GM10847 (cell line): ENCODE results near the gene ZNF341.

Experiments used
- POLR2A ChIP-seq: IDR thresholded peaks from 2 replicates; pipeline ENCODE4 v1.6.1; 2011; ENCODE audit not compliant: insufficient read length; ENCODE audit errors: extremely low read depth

ZNF341 gene

DNA sequence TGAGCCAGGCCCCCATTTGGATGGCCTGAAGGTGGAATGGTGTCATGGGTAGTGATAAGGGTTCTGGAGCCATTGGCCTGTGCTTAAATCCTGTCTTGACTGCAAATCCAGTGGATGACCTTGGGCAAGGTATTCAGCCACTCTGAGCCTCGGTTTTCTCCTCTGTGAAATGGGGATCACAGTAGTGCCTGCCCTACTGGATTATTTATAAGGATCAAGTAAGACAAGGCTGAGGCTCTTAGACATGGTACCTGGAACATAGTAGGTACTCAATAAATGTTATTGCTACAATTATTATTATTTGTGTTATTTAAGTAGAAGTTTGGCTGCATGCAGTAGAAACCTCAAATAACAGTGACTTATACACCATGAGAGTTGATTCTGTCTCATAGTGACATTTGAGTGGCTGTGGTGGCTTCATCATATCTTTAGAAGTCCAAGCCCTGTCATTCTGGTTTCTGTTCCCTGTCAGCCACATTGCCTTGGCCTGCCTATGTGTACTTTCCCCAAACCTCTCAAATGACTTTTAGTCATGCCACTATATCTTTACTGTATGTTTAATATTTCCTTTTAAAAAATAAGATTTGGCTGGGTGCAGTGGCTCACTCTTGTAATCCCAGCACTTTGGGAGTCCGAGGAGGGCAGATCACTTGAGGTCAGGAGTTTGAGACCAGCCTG lies 41.8 kb downstream of the ZNF341 start:
- no peak for TF ChIP-seq POLR2A

DNA sequence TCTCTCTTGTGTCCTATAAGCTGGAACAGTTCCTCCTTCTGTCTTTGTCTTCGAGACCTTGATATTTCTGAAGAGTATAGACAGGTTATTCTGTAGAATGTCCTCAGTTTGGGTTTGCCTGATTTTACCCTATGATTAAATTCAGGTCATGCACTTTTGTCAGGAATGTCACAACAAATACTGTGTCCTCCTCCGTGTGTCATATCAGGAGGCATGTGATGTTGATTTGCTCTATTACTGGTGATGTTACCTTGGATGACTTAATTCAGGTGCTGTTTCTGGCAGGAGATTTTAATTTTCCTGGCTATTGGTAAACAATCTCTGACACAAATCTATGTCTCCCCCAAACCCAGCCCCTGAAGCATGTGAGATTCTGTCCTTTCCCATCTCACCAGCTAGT lies 46.0 kb downstream of the ZNF341 start:
- no peak for TF ChIP-seq POLR2A

DNA sequence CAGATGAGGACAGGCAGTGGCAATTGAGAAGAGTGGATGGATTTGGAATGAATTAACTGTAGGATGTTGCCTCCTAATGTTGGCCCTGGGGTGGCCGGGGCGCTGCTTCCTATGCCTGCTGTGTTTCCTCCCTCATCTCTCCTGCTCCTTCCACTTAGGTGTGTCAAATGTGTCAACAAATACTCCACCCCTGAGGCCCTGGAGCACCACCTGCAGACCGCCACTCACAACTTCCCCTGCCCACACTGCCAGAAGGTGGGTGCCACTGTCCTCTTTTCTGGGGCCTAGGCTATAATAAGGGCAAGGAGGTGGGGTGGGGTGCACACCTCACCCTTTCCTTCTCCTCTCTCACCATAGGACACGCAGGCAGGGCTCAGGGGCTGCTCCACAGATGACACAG lies 49.3 kb downstream of the ZNF341 start:
- no peak for TF ChIP-seq POLR2A

DNA sequence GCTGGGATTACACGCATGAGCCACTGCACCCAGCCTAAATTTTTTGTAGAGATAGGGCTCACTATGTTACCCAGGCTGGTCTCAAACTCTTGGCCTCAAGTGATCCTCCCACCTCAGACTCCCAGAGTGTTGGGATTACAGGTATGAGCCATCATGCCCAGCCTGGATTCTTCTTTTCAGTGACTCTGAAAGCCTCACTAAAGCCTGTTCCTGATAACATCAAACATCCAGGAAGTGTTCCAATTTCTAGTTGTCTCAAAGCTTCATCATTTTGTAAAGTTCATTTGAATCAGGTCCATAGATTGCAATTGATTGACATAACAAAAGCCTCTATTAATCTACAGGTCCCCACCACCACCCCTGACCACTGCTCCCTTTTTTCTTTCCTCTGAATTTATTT lies 50.1 kb downstream of the ZNF341 start:
- no peak for TF ChIP-seq POLR2A

DNA sequence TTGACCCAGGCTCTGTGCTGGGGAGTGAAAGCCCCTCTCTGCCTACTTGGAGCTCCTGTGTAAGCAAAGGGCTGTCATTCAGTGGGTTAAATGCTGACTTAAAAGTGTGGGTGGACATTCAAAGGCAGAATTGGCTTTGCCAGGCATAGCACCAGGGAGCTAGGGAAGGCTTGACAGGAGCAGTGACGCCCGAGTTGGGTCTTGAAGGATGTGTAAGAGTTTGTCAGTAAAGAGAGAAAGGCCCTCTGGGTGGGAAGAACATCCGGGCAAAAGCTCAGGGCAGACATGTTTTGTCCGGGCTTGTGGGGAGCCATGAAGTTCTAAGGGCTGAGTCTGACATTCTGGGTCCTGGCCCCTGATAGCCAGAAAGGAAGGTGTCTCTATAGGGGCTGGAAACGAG lies 51.5 kb downstream of the ZNF341 start:
- TF ChIP-seq POLR2A = no peak

GRCh38 chr20:33783818-33784217 lies 52.0 kb downstream of the ZNF341 start:
- TF ChIP-seq POLR2A = no peak

DNA sequence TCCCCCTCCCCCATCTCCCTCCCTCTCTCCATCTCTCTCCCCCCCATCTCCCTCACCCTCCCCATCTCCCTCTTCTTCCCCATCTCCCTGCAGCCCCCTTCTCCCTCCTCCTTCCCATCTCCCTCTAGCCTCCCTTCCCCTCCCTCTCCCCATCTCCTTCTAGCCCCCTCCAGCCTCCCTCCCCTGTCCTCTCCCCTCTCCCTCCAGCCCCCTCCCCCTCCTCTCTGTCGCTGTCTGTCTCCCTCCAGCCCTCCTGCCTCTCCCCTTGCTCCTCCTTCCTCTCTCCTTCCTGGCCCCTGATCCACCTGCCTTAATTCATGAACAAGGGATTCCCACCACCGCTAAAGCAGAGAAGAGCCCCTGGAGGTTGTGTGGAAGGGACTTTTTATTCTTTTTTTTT lies 52.4 kb downstream of the ZNF341 start:
- TF ChIP-seq POLR2A = no peak

- TF ChIP-seq POLR2A = no peak
Observed at GRCh38 chr20:33785503-33785902, 53.7 kb downstream of the ZNF341 start.

DNA sequence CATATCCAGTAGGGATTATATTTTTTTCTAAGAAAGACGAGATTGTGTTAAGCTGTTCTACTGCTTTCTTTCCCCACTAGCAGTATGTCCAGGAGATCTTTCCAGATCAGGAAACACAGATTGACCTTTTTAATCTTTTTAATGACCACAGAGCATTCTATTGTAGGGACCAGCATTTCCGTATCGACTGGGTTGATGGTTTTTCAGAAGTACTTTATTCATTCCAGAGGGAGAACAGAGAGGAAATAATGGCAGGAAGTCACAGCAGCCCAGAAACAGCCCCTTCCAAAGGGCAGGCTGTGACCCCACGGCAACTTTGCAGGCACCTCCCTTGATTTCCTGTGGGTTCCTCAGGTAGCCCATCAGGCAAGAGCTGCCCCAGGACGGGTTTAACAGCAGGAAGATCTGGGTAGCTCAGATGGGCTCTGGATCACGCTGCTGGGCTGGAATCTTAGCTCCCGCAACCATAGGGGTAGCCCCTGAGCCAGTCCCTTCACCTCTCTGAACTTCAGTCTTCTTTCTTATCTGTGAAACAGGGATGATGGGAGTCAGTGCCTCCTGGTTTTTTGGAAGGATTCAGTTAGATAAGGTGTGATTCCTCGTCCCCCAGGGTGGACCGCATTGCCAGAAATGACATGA lies 55.6 kb downstream of the ZNF341 start:
- TF ChIP-seq POLR2A = no peak

DNA sequence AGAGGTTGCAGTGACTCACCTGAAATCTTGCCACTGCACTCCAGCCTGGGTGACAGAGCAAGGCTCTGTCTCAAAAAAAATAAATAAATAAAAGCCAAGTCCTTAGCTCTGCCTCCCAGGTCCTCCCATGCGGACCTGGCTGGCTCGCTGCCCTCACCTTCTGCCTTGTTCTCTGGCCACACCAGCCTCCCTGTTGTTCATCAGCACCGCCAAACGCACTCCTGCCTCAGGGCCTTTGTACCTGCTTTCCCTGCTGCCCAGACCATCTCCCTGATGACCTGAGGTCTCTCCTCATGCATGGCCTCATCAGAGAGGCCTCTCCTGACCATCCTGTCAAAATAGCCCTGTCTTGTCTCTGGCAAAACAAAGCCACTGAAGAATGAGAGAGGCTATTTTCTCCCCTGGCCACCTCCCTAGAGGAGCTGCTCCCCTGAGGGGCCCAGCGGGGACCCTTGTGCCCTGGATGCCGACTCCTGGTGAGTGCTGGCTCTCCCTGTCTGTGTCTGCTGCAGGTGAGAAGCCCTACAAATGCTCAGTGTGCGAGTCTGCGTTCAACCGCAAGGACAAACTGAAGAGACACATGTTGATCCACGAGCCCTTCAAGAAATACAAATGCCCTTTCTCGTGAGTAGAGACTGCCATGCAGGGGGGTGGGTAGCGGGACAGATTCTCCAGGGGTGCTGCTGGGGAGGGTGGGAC lies 56.7 kb downstream of the ZNF341 start:
- TF ChIP-seq POLR2A = no peak

DNA sequence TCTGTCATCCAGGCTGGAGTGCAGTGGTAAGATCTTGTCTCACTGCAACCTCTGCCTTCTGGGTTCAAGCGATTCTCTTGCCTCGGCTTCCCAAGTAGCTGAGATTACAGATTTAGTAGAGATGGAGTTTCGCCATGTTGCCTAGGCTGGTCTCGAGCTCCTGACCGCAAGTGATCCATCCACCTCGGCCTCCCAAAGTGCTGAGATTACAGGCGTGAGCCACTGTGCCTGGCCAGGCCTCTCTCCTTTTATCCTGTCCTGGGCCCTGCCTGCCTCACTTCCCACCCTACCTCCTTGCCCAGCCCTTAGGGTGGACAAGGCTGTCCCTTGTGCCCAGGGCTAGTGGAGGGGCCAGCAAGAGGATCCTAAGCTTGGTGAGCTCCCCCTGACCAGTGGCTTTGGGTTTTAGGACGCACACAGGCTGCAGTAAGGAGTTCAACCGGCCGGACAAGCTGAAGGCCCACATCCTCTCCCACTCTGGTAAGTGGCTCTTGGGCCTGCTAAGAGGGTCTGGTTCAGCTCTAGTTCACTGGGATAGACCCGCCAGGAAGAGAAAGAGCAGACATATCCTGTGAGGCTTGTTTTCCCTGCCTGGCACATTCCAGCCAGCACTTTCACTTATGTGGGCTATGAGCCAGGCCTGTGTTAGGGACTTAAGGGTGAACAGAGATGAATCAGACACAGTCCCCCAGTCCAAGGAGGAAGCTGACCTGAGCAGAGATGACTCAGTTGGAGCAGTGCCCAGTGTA lies 57.5 kb downstream of the ZNF341 start:
- TF ChIP-seq POLR2A = no peak

DNA sequence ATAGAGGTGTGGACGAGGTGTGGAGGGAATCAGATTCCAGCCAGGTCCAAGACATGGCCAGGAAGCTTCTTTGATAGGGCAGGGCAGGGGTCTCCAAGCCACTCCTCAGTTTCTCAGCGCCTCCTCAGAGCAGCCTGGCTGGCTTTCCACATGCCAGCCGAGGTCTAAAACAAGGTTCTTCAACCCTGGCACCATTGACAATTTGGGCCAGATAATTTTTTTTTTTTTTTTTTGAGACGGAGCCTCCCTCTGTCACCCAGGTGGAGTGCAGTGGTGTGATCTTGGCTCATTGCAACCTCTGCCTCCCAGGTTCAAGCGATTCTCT lies 58.0 kb downstream of the ZNF341 start:
- no peak for TF ChIP-seq POLR2A

DNA sequence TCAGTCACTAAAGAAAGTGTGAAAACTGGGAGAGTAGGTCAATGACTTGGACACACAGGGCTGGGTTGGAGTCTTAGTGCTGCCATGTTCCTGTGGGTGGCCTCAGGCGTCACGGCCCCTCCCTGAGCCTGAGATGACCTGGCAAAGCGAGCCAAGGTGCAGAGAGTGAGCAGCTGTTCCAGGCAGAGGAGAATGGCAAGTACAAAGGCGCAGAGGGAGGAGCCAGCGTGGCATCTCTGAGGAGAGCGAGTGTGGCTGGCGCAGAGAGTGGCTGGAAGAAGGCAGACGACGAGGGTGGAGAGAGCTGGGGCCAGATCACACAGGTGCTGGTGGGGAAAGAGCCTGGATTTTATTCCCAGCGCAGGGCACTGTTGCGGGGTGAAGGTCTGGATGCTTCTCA lies 58.8 kb downstream of the ZNF341 start:
- no peak for TF ChIP-seq POLR2A

DNA sequence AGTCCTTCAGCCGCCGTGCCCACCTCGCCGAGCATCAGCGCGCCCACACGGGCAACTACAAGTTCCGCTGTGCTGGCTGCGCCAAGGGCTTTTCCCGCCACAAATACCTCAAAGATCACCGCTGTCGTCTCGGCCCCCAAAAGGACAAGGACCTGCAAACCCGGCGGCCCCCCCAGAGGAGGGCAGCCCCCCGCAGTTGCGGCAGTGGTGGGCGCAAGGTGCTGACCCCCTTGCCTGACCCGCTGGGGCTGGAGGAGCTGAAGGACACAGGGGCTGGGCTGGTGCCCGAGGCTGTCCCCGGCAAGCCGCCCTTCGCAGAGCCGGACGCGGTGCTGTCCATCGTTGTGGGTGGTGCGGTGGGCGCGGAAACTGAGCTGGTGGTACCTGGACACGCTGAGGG lies 59.2 kb downstream of the ZNF341 start:
- no peak for TF ChIP-seq POLR2A

- no peak for TF ChIP-seq POLR2A
Observed at GRCh38 chr20:33791540-33791939, 59.7 kb downstream of the ZNF341 start.
